LHCN-M2 (cell line): ENCODE data around the gene STX1A. TPM values are rescaled to one million over a fixed set of nuclear protein-coding genes. Genes with fewer than 3 reads are reported as not detected.
A peak's percentile ranks its signal among the peaks of the same experiment; 100 is the strongest.
"Not testable (repeated sequence)": the region's sequence is repeated elsewhere in the genome, so short reads cannot be mapped to it uniquely, and the experiment has no call there.

Experiments used
- DNase-seq: peaks from one replicate; pipeline ENCODE4 v3.0.0-alpha.2; 2012; ENCODE audit warnings: low read depth
- total RNA-seq: library from RNA; depleted of rRNA; stranded (reverse); fragments of >200 nt; gene quantifications from 2 replicates; pipeline ENCODE4 v1.2.3, GENCODE V29; 2014

The STX1A gene
- total RNA-seq, 1 experiment from 2014 or later, result 80.0 TPM

- DNase-seq, result no peak
Measured at GRCh38 chr7:73736885-73737284, 17.4 kb upstream of the STX1A start.

GRCh38 chr7:73735528-73735905 is 16.0 kb upstream of the STX1A start:
- no peak for DNase-seq

GRCh38 chr7:73734619-73735527 is 15.4 kb upstream of the STX1A start:
- DNase-seq, result peak; percentile 90

- DNase-seq, result no peak
Measured at GRCh38 chr7:73732397-73732796, 12.9 kb upstream of the STX1A start.

GRCh38 chr7:73730485-73730884 is 11.0 kb upstream of the STX1A start:
- no peak for DNase-seq

GRCh38 chr7:73728551-73728950 is 9.1 kb upstream of the STX1A start:
- DNase-seq, result no peak

- DNase-seq, result no peak
Measured at GRCh38 chr7:73727952-73728351, 8.5 kb upstream of the STX1A start.

- no peak for DNase-seq
Measured at GRCh38 chr7:73726083-73726466, 6.6 kb upstream of the STX1A start.

- DNase-seq, result no peak
Measured at GRCh38 chr7:73723813-73724212, 4.3 kb upstream of the STX1A start.

GRCh38 chr7:73722785-73723184 is 3.3 kb upstream of the STX1A start:
- DNase-seq, result no peak

GRCh38 chr7:73722182-73722581 is 2.7 kb upstream of the STX1A start:
- not testable (repeated sequence) for DNase-seq

GRCh38 chr7:73721377-73721817 is 1.9 kb upstream of the STX1A start:
- DNase-seq, result peak; percentile 88

GRCh38 chr7:73720443-73720842 is 974 bp upstream of the STX1A start:
- DNase-seq, result not testable (repeated sequence)

GRCh38 chr7:73719806-73720169 is 319 bp upstream of the STX1A start:
- DNase-seq, result no peak

- no peak for DNase-seq
Measured at GRCh38 chr7:73718438-73718881, 1.0 kb downstream of the STX1A start.

GRCh38 chr7:73717991-73718405 is 1.5 kb downstream of the STX1A start:
- DNase-seq, result peak; percentile 98

- DNase-seq, result no peak
Measured at GRCh38 chr7:73717025-73717807, 2.3 kb downstream of the STX1A start.

GRCh38 chr7:73716318-73716890 is 3.1 kb downstream of the STX1A start:
- DNase-seq, result no peak

GRCh38 chr7:73715648-73716317 is 3.7 kb downstream of the STX1A start:
- DNase-seq, result peak; percentile 99

- not testable (repeated sequence) for DNase-seq
Measured at GRCh38 chr7:73713319-73713718, 6.2 kb downstream of the STX1A start.

- DNase-seq, result no peak
Measured at GRCh38 chr7:73712773-73713172, 6.7 kb downstream of the STX1A start.
